Dendritic cell treated with granulocyte-macrophage colony-stimulating factor and Interleukin-4, amounts not matched to agents 40 ng/mL and 50 ng/mL, for 4 days (primary cell): ENCODE results near the gene AHCYL2.
"Not testable (repeated sequence)": the region's sequence is repeated elsewhere in the genome, so short reads cannot be mapped to it uniquely, and the experiment has no call there.

Experiments
- H3K27ac Mint-ChIP-seq: one replicate; pipeline ENCODE4 v1.8.0; 2022; ENCODE audit warnings: mild to moderate bottlenecking, mixed read lengths
- H3K27me3 Mint-ChIP-seq: one replicate; pipeline ENCODE4 v1.8.0; 2022; ENCODE audit warnings: mild to moderate bottlenecking, mixed read lengths
- H3K36me3 Mint-ChIP-seq: one replicate; pipeline ENCODE4 v1.8.0; 2022; ENCODE audit warnings: low read depth, mixed read lengths
- H3K4me1 Mint-ChIP-seq: one replicate; pipeline ENCODE4 v1.8.0; 2022; ENCODE audit warnings: low read depth, mixed read lengths
- H3K4me3 Mint-ChIP-seq: one replicate; pipeline ENCODE4 v1.8.0; 2022; ENCODE audit warnings: mild to moderate bottlenecking, moderate library complexity, mixed read lengths
- H3K9me3 Mint-ChIP-seq: one replicate; pipeline ENCODE4 v1.8.0; 2022; ENCODE audit warnings: mixed read lengths
- intact Hi-C: fragments of 100-400 bp; cut with micrococcal nuclease; formaldehyde crosslinking; loops from one replicate; pipeline ENCODE4 v1.15.0; 2022

Gene AHCYL2

GRCh38 chr7:129348023-129348740 lies 123.4 kb downstream of the AHCYL2 start:
- intact Hi-C loops: no loop called here
- H3K36me3 Mint-ChIP-seq: no peaks in the 10 kb centered on the region
- peaks cover 5% of the 10 kb centered on the region for H3K4me1 Mint-ChIP-seq
- H3K27me3 Mint-ChIP-seq: no peaks in the 10 kb centered on the region
- H3K9me3 Mint-ChIP-seq: no peaks in the 10 kb centered on the region
- no peak overlapping the region for H3K4me3 Mint-ChIP-seq
- H3K27ac Mint-ChIP-seq: no peak overlapping the region

- Mint-ChIP-seq H3K9me3 (no peaks in the 10 kb centered on the region), H3K36me3 (no peaks in the 10 kb centered on the region), H3K4me1 (no peaks in the 10 kb centered on the region), H3K4me3 (no peak overlapping the region), H3K27ac (no peak overlapping the region), H3K27me3 (no peaks in the 10 kb centered on the region)
- intact Hi-C loops: no loop called here
Observed at GRCh38 chr7:129351320-129351719, 126.5 kb downstream of the AHCYL2 start.

DNA sequence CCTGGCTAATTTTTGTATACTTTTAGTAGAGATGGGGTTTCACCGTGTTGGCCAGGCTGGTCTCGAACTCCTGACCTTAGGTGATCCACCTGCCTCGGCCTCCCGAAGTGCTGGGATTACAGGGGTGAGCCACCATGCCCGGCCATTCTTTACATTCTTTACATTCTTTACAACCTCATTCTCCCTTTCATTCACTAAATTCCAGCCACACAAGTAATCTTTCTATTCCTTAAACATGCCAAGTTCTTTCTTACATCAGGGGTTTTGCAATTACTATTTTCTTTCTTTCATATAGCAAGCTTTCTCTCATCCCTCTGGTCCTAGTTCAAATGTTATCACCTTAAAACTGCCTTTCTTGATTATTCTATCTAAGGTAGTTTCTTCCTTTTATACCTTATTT lies 128.3 kb downstream of the AHCYL2 start:
- H3K27ac Mint-ChIP-seq, H3K27me3 Mint-ChIP-seq, H3K4me1 Mint-ChIP-seq, intact Hi-C loops, H3K4me3 Mint-ChIP-seq, H3K36me3 Mint-ChIP-seq, H3K9me3 Mint-ChIP-seq: not testable (repeated sequence)

GRCh38 chr7:129354428-129355157 lies 129.8 kb downstream of the AHCYL2 start:
- H3K4me1 Mint-ChIP-seq: no peaks in the 10 kb centered on the region
- intact Hi-C loops: no loop called here

GRCh38 chr7:129356176-129356575 lies 131.3 kb downstream of the AHCYL2 start:
- Mint-ChIP-seq H3K9me3 (no peaks in the 10 kb centered on the region), H3K4me3 (no peak overlapping the region), H3K36me3 (no peaks in the 10 kb centered on the region), H3K4me1 (no peaks in the 10 kb centered on the region), H3K27ac (no peak overlapping the region), H3K27me3 (no peaks in the 10 kb centered on the region)
- intact Hi-C loops: no loop called here

More at GRCh38 chr7:129354428-129355157, 129.8 kb downstream of the AHCYL2 start:
- Mint-ChIP-seq H3K27me3 (no peaks in the 10 kb centered on the region), H3K9me3 (no peaks in the 10 kb centered on the region), H3K27ac (no peak overlapping the region), H3K36me3 (no peaks in the 10 kb centered on the region), H3K4me3 (no peak overlapping the region)

DNA sequence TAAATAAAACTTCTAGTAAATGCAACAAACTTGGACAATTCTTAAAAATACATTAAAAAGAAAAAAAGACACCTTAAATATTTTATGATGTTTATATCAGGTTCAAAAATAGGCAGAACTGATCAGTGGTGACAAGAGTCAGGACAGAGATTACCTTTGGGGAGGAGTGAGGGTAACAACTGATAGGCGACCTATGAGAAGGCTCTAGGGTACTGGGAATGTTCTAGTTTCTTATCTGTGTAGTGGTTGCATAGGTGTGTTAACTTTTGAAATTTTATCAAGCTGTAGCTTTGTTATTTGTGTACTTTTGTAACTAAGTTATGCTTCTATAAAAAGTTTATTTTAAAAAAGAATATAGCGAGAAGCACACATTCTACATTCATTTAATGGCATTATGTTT lies 134.3 kb downstream of the AHCYL2 start:
- intact Hi-C loops: no loop called here
- H3K27ac Mint-ChIP-seq: no peak overlapping the region
- no peak overlapping the region for H3K4me3 Mint-ChIP-seq
- H3K4me1 Mint-ChIP-seq: no peaks in the 10 kb centered on the region
- H3K36me3 Mint-ChIP-seq: no peaks in the 10 kb centered on the region
- no peaks in the 10 kb centered on the region for H3K9me3 Mint-ChIP-seq
- H3K27me3 Mint-ChIP-seq: no peaks in the 10 kb centered on the region

GRCh38 chr7:129359638-129360037 lies 134.8 kb downstream of the AHCYL2 start:
- Mint-ChIP-seq H3K36me3 (no peaks in the 10 kb centered on the region), H3K9me3 (no peaks in the 10 kb centered on the region), H3K27ac (no peak overlapping the region), H3K4me1 (no peaks in the 10 kb centered on the region), H3K27me3 (no peaks in the 10 kb centered on the region), H3K4me3 (no peak overlapping the region)
- intact Hi-C loops: no loop called here

GRCh38 chr7:129361771-129362170 lies 136.9 kb downstream of the AHCYL2 start:
- H3K27ac Mint-ChIP-seq: no peak overlapping the region
- H3K27me3 Mint-ChIP-seq: no peaks in the 10 kb centered on the region
- no peak overlapping the region for H3K4me3 Mint-ChIP-seq
- intact Hi-C loops: no loop called here
- no peaks in the 10 kb centered on the region for H3K36me3 Mint-ChIP-seq
- no peaks in the 10 kb centered on the region for H3K4me1 Mint-ChIP-seq
- H3K9me3 Mint-ChIP-seq: no peaks in the 10 kb centered on the region

DNA sequence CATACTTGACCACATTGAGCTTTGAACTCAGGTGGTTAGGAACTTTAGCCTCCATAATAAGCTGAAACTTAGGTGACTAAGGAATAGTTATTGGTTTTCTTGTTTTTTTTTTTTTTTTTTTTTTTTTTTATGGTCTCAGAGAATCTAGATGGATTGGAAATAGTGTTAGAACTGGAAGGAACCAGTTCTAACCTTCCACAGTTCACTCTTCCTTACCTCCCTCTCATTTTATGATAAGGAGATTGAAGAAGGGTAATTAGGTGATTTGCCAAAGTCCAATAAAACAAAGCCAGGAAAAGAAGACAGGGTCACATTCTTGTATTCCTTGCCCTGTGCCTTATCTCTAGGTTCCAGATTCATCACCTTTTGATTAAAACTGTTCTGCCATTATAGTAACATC lies 137.7 kb downstream of the AHCYL2 start:
- Mint-ChIP-seq H3K4me3 (no peak overlapping the region), H3K27me3 (no peaks in the 10 kb centered on the region), H3K27ac (no peak overlapping the region), H3K36me3 (no peaks in the 10 kb centered on the region), H3K4me1 (peaks cover 3% of the 10 kb centered on the region), H3K9me3 (no peaks in the 10 kb centered on the region)
- intact Hi-C loops: no loop called here

GRCh38 chr7:129367349-129367699 lies 142.5 kb downstream of the AHCYL2 start:
- Mint-ChIP-seq H3K27ac (no peak overlapping the region), H3K9me3 (no peaks in the 10 kb centered on the region), H3K36me3 (no peaks in the 10 kb centered on the region), H3K4me1 (peaks cover 18% of the 10 kb centered on the region), H3K27me3 (no peaks in the 10 kb centered on the region), H3K4me3 (no peak overlapping the region)
- intact Hi-C loops: loop anchor here (1.0 to 5.0 kb wide), 2 partner anchors 105 to 275 kb away; no protein-coding TSS in a partner anchor

DNA sequence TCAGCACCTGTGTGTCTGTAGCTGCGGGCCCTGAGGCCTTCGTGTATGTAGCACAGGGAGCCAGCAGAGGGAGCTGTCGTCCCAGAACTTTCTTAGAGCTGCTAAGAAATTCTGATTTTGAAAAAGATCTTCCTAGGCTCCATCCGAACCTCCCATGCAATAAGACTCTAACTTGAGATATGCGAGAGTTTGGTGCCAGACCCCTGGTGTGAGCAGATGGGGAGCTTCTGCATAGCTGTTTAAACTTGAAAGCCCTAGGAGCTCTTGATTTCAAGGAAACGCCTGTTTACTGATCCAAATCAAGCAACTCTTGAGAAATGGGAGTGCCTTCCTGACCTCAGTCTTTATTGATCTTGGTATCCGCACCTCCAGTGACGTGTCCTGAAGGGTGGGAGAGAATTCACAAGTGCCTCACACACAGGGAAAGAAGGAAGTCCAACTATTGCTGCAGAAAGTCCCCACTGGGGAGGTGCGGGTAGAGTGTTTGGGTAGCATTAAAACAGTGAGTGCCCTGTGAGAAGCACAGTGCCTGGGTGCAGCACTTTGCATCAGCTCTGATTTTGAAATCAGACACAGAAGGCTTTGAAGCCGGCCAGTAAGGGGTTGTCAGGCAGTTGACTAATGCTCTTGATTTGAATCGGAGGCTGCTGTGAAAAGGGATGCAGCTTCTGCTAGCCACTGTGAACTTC lies 143.0 kb downstream of the AHCYL2 start:
- peak overlapping the region; percentile 41 for H3K27ac Mint-ChIP-seq
- no peaks in the 10 kb centered on the region for H3K36me3 Mint-ChIP-seq
- H3K4me3 Mint-ChIP-seq: peak overlapping the region; percentile 6
- no peaks in the 10 kb centered on the region for H3K27me3 Mint-ChIP-seq
- no peaks in the 10 kb centered on the region for H3K9me3 Mint-ChIP-seq
- peaks cover 18% of the 10 kb centered on the region for H3K4me1 Mint-ChIP-seq
- intact Hi-C loops: loop anchor here (1.0 to 5.0 kb wide), 2 partner anchors 104 to 274 kb away; no protein-coding TSS in a partner anchor

- intact Hi-C loops: loop anchor here (5.0 kb wide), 1 partner anchor 274 kb away; no protein-coding TSS in a partner anchor
- Mint-ChIP-seq H3K4me1 (peaks cover 18% of the 10 kb centered on the region), H3K27me3 (no peaks in the 10 kb centered on the region), H3K4me3 (no peak overlapping the region), H3K27ac (peak overlapping the region; percentile 41), H3K9me3 (no peaks in the 10 kb centered on the region), H3K36me3 (no peaks in the 10 kb centered on the region)
Observed at GRCh38 chr7:129368389-129368986, 143.7 kb downstream of the AHCYL2 start.

GRCh38 chr7:129369447-129369846 lies 144.6 kb downstream of the AHCYL2 start:
- H3K27ac Mint-ChIP-seq: not testable (repeated sequence)
- intact Hi-C loops: loop anchor here (5.0 kb wide), 1 partner anchor 273 kb away; no protein-coding TSS in a partner anchor

DNA sequence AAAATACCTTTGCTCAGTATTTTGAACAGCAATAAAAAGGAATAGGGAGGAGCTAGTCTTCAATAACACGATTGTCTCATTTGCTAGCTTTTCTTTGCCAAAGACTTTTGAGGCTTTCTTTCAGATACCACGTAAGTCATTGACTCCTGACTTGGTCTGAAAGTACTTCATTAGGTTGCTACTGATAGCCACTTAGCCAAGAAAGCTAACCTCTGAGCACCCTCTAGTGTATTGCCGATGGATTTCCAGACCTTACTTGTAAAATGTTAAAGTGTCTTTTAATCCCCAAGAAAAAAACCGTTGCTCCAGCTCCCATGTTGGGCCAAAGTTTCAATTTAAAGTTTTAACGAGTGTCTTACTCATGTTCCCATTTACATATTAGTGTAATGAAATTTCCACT lies 146.0 kb downstream of the AHCYL2 start:
- H3K4me1 Mint-ChIP-seq: peaks cover 23% of the 10 kb centered on the region
- no peak overlapping the region for H3K27ac Mint-ChIP-seq
- intact Hi-C loops: no loop called here
- no peak overlapping the region for H3K4me3 Mint-ChIP-seq
- H3K27me3 Mint-ChIP-seq: no peaks in the 10 kb centered on the region
- no peaks in the 10 kb centered on the region for H3K9me3 Mint-ChIP-seq
- no peaks in the 10 kb centered on the region for H3K36me3 Mint-ChIP-seq

More at GRCh38 chr7:129369447-129369846, 144.6 kb downstream of the AHCYL2 start:
- H3K9me3 Mint-ChIP-seq, H3K27me3 Mint-ChIP-seq, H3K4me3 Mint-ChIP-seq, H3K36me3 Mint-ChIP-seq: not testable (repeated sequence)
- peaks cover 18% of the 10 kb centered on the region for H3K4me1 Mint-ChIP-seq
